Measurements from ENCODE around the gene AP1M1. TPM values are rescaled to one million over a fixed set of nuclear protein-coding genes. Genes with fewer than 3 reads are reported as not detected.

Gene AP1M1
- total RNA-seq, 1 donor from 2014 or later = 12.5 TPM

GRCh38 chr19:16235811-16236652, 38.3 kb downstream of the AP1M1 start:
- Histone ChIP-seq H3K4me1 (ENCODE audit: control insufficient read depth in 3 of 3, insufficient read depth in 3 of 3, low read length in 3 of 3) (no peaks in the 10 kb centered on the region), H3K27me3 (ENCODE audit: control insufficient read depth in 3 of 3, insufficient read depth in 3 of 3, low read length in 3 of 3) (no peaks in the 10 kb centered on the region), H3K36me3 (ENCODE audit: control insufficient read depth in 3 of 3, insufficient read depth in 3 of 3, low read length in 3 of 3) (peaks cover 33 to 46% (median 37%) of the 10 kb centered on the region in 3 donors), H3K9me3 (ENCODE audit: control insufficient read depth in 3 of 3, low read length in 3 of 3) (no peaks in the 10 kb centered on the region), H3K4me3 (ENCODE audit: low read length in 3 of 3) (no peak overlapping the region), H3K9ac (ENCODE audit: low read depth in 1 of 3, low read length in 3 of 3) (no peak overlapping the region), H3K27ac (ENCODE audit: low read depth, low read length) (no peak overlapping the region)

- Histone ChIP-seq H3K4me3 (ENCODE audit: low read length in 3 of 3) (no peak overlapping the region), H3K9ac (ENCODE audit: low read depth in 1 of 3, low read length in 3 of 3) (no peak overlapping the region), H3K36me3 (ENCODE audit: control insufficient read depth in 3 of 3, insufficient read depth in 3 of 3, low read length in 3 of 3) (no peaks in the 10 kb centered on the region), H3K9me3 (ENCODE audit: control insufficient read depth in 3 of 3, low read length in 3 of 3) (no peaks in the 10 kb centered on the region), H3K27me3 (ENCODE audit: control insufficient read depth in 3 of 3, insufficient read depth in 3 of 3, low read length in 3 of 3) (peaks cover 0 to 2% (median 0%) of the 10 kb centered on the region in 3 donors), H3K4me1 (ENCODE audit: control insufficient read depth in 3 of 3, insufficient read depth in 3 of 3, low read length in 3 of 3) (peaks cover 2 to 7% (median 4%) of the 10 kb centered on the region in 3 donors), H3K27ac (ENCODE audit: low read depth, low read length) (no peak overlapping the region)
Measured at GRCh38 chr19:16244091-16244490, 46.4 kb downstream of the AP1M1 start.

GRCh38 chr19:16247353-16248182, 49.9 kb downstream of the AP1M1 start:
- no peaks in the 10 kb centered on the region for H3K36me3 ChIP-seq (ENCODE audit: control insufficient read depth in 3 of 3, insufficient read depth in 3 of 3, low read length in 3 of 3)
- no peaks in the 10 kb centered on the region for H3K9me3 ChIP-seq (ENCODE audit: control insufficient read depth in 3 of 3, low read length in 3 of 3)
- no peak overlapping the region for H3K4me3 ChIP-seq (ENCODE audit: low read length in 3 of 3)
- H3K9ac ChIP-seq (ENCODE audit: low read depth in 1 of 3, low read length in 3 of 3) = no peak overlapping the region
- H3K27ac ChIP-seq (ENCODE audit: low read depth, low read length) = no peak overlapping the region
- H3K4me1 ChIP-seq (ENCODE audit: control insufficient read depth in 3 of 3, insufficient read depth in 3 of 3, low read length in 3 of 3) = peaks cover 2 to 7% (median 4%) of the 10 kb centered on the region in 3 donors
- peaks cover 0 to 2% (median 0%) of the 10 kb centered on the region in 3 donors for H3K27me3 ChIP-seq (ENCODE audit: control insufficient read depth in 3 of 3, insufficient read depth in 3 of 3, low read length in 3 of 3)

GRCh38 chr19:16248380-16249023, 50.8 kb downstream of the AP1M1 start:
- no peak overlapping the region for H3K4me3 ChIP-seq (ENCODE audit: low read length in 3 of 3)
- H3K9ac ChIP-seq (ENCODE audit: low read depth in 1 of 3, low read length in 3 of 3) = no peak overlapping the region
- H3K27ac ChIP-seq (ENCODE audit: low read depth, low read length) = no peak overlapping the region

GRCh38 chr19:16249826-16250404, 52.2 kb downstream of the AP1M1 start:
- Histone ChIP-seq H3K9me3 (ENCODE audit: control insufficient read depth in 3 of 3, low read length in 3 of 3) (no peaks in the 10 kb centered on the region), H3K27ac (ENCODE audit: low read depth, low read length) (no peak overlapping the region), H3K27me3 (ENCODE audit: control insufficient read depth in 3 of 3, insufficient read depth in 3 of 3, low read length in 3 of 3) (peaks cover 0 to 2% (median 0%) of the 10 kb centered on the region in 3 donors), H3K4me3 (ENCODE audit: low read length in 3 of 3) (no peak overlapping the region), H3K4me1 (ENCODE audit: control insufficient read depth in 3 of 3, insufficient read depth in 3 of 3, low read length in 3 of 3) (peaks cover 9 to 18% (median 12%) of the 10 kb centered on the region in 3 donors), H3K9ac (ENCODE audit: low read depth in 1 of 3, low read length in 3 of 3) (no peak overlapping the region), H3K36me3 (ENCODE audit: control insufficient read depth in 3 of 3, insufficient read depth in 3 of 3, low read length in 3 of 3) (no peaks in the 10 kb centered on the region)

More at GRCh38 chr19:16248380-16249023, 50.8 kb downstream of the AP1M1 start:
- peaks cover 0 to 2% (median 0%) of the 10 kb centered on the region in 3 donors for H3K27me3 ChIP-seq (ENCODE audit: control insufficient read depth in 3 of 3, insufficient read depth in 3 of 3, low read length in 3 of 3)
- H3K4me1 ChIP-seq (ENCODE audit: control insufficient read depth in 3 of 3, insufficient read depth in 3 of 3, low read length in 3 of 3) = peaks cover 5 to 11% (median 10%) of the 10 kb centered on the region in 3 donors
- no peaks in the 10 kb centered on the region for H3K36me3 ChIP-seq (ENCODE audit: control insufficient read depth in 3 of 3, insufficient read depth in 3 of 3, low read length in 3 of 3)
- H3K9me3 ChIP-seq (ENCODE audit: control insufficient read depth in 3 of 3, low read length in 3 of 3) = no peaks in the 10 kb centered on the region

- H3K9me3 ChIP-seq (ENCODE audit: control insufficient read depth in 3 of 3, low read length in 3 of 3) = no peaks in the 10 kb centered on the region
- no peak overlapping the region for H3K4me3 ChIP-seq (ENCODE audit: low read length in 3 of 3)
- H3K27me3 ChIP-seq (ENCODE audit: control insufficient read depth in 3 of 3, insufficient read depth in 3 of 3, low read length in 3 of 3) = no peaks in the 10 kb centered on the region
- H3K27ac ChIP-seq (ENCODE audit: low read depth, low read length) = no peak overlapping the region
- peaks cover 7 to 16% (median 9%) of the 10 kb centered on the region in 3 donors for H3K4me1 ChIP-seq (ENCODE audit: control insufficient read depth in 3 of 3, insufficient read depth in 3 of 3, low read length in 3 of 3)
- no peaks in the 10 kb centered on the region for H3K36me3 ChIP-seq (ENCODE audit: control insufficient read depth in 3 of 3, insufficient read depth in 3 of 3, low read length in 3 of 3)
- no peak overlapping the region for H3K9ac ChIP-seq (ENCODE audit: low read depth in 1 of 3, low read length in 3 of 3)
Measured at GRCh38 chr19:16252459-16253205, 54.9 kb downstream of the AP1M1 start.

GRCh38 chr19:16254851-16255408, 57.2 kb downstream of the AP1M1 start:
- no peak overlapping the region for H3K27ac ChIP-seq (ENCODE audit: low read depth, low read length)
- peak overlapping the region in 1 of 3 donors; percentile 9 for H3K9ac ChIP-seq (ENCODE audit: low read depth in 1 of 3, low read length in 3 of 3)
- H3K9me3 ChIP-seq (ENCODE audit: control insufficient read depth in 3 of 3, low read length in 3 of 3) = no peaks in the 10 kb centered on the region
- H3K27me3 ChIP-seq (ENCODE audit: control insufficient read depth in 3 of 3, insufficient read depth in 3 of 3, low read length in 3 of 3) = no peaks in the 10 kb centered on the region
- no peak overlapping the region for H3K4me3 ChIP-seq (ENCODE audit: low read length in 3 of 3)
- no peaks in the 10 kb centered on the region for H3K36me3 ChIP-seq (ENCODE audit: control insufficient read depth in 3 of 3, insufficient read depth in 3 of 3, low read length in 3 of 3)
- peaks cover 7 to 31% (median 18%) of the 10 kb centered on the region in 3 donors for H3K4me1 ChIP-seq (ENCODE audit: control insufficient read depth in 3 of 3, insufficient read depth in 3 of 3, low read length in 3 of 3)

GRCh38 chr19:16257509-16258002, 59.8 kb downstream of the AP1M1 start:
- H3K36me3 ChIP-seq (ENCODE audit: control insufficient read depth in 3 of 3, insufficient read depth in 3 of 3, low read length in 3 of 3) = no peaks in the 10 kb centered on the region
- no peak overlapping the region for H3K4me3 ChIP-seq (ENCODE audit: low read length in 3 of 3)
- H3K9me3 ChIP-seq (ENCODE audit: control insufficient read depth in 3 of 3, low read length in 3 of 3) = no peaks in the 10 kb centered on the region
- peaks cover 7 to 35% (median 23%) of the 10 kb centered on the region in 3 donors for H3K4me1 ChIP-seq (ENCODE audit: control insufficient read depth in 3 of 3, insufficient read depth in 3 of 3, low read length in 3 of 3)
- no peak overlapping the region for H3K9ac ChIP-seq (ENCODE audit: low read depth in 1 of 3, low read length in 3 of 3)
- peak overlapping the region; percentile 25 for H3K27ac ChIP-seq (ENCODE audit: low read depth, low read length)
- no peaks in the 10 kb centered on the region for H3K27me3 ChIP-seq (ENCODE audit: control insufficient read depth in 3 of 3, insufficient read depth in 3 of 3, low read length in 3 of 3)
